CD4-positive, alpha-beta T cell (primary cell): ENCODE data around the gene HFE. TPM values are rescaled to one million over a fixed set of nuclear protein-coding genes. Genes with fewer than 3 reads are reported as not detected.

Experiments
- ATAC-seq: fragments of 200-7000 bp; cut with Tn5 transposase; one replicate; pipeline ENCODE4 v1.10.0; 2022; ENCODE audit warnings: mild to moderate bottlenecking; ENCODE audit not compliant: poor library complexity
- CTCF ChIA-PET: fragments of 350-600 bp; sonication (Branson Sonifier 250); formaldehyde crosslinking; loops from one replicate; lab custom pipeline; 2021; ENCODE audit warnings: antibody characterized with exemption, inconsistent platforms; lab: Charles Lee
- POLR2A ChIA-PET: fragments of 350-600 bp; sonication (Branson Sonifier 250); formaldehyde crosslinking; loops from one replicate; lab custom pipeline; 2021; ENCODE audit warnings: antibody characterized with exemption, inconsistent platforms; lab: Charles Lee
- DNase-seq, 14 experiments: peaks; one replicate each; pipeline ENCODE4 v3.0.0-alpha.2; 2013 to 2020; ENCODE audit warnings: mixed read lengths in 2 of 14
- H3K27ac ChIP-seq, 2 donors: one replicate each; pipeline versions ENCODE4 v1.5.1 to v1.7.0; 2013; ENCODE audit warnings: low read length in 2 of 2, low read depth in 1 of 2, mild to moderate bottlenecking in 1 of 2
- H3K27me3 ChIP-seq, 2 experiments: 1 replicate in 1 of 2; 2 replicates in 1 of 2; pipeline versions ENCODE4 v1.6.1 to v1.7.0; 2013; ENCODE audit warnings: low read length in 2 of 2, control low read depth in 1 of 2, mild to moderate bottlenecking in 1 of 2, moderate library complexity in 1 of 2; ENCODE audit not compliant: insufficient read depth in 2 of 2, control insufficient read depth in 1 of 2
- H3K36me3 ChIP-seq: one replicate; pipeline ENCODE4 v1.6.1; 2013; ENCODE audit warnings: low read length, control low read depth; ENCODE audit not compliant: insufficient read depth
- H3K4me1 ChIP-seq: one replicate; pipeline ENCODE4 v1.6.1; 2013; ENCODE audit warnings: low read length, control low read depth; ENCODE audit not compliant: insufficient read depth
- H3K4me3 ChIP-seq: one replicate; pipeline ENCODE4 v1.5.1; 2013; ENCODE audit warnings: mild to moderate bottlenecking, low read length, moderate library complexity
- H3K9me3 ChIP-seq, 2 experiments: 1 replicate in 1 of 2; 2 replicates in 1 of 2; pipeline versions ENCODE4 v1.6.1 to v1.7.0; 2013; ENCODE audit warnings: low read length in 2 of 2, mild to moderate bottlenecking in 2 of 2, control low read depth in 1 of 2, moderate library complexity in 1 of 2; ENCODE audit not compliant: control insufficient read depth in 1 of 2, insufficient read depth in 1 of 2
- H3K27ac Mint-ChIP-seq: one replicate; pipeline ENCODE4 v1.8.0; 2020; ENCODE audit warnings: mixed read lengths
- H3K27me3 Mint-ChIP-seq: one replicate; pipeline ENCODE4 v1.8.0; 2021; ENCODE audit warnings: mixed read lengths
- H3K36me3 Mint-ChIP-seq: one replicate; pipeline ENCODE4 v1.8.0; 2021; ENCODE audit warnings: low read depth, mixed read lengths
- H3K4me1 Mint-ChIP-seq: one replicate; pipeline ENCODE4 v1.8.0; 2021; ENCODE audit warnings: low read depth, mixed read lengths
- H3K4me3 Mint-ChIP-seq: one replicate; pipeline ENCODE4 v1.8.0; 2020; ENCODE audit warnings: mild to moderate bottlenecking, mixed read lengths
- H3K9me3 Mint-ChIP-seq: one replicate; pipeline ENCODE4 v1.8.0; 2020; ENCODE audit warnings: mixed read lengths
- CTCF ChIP-seq: fragments of 200-600 bp; IDR thresholded peaks from one replicate; pipeline ENCODE4 v1.8.0; 2022; ENCODE audit warnings: antibody characterized with exemption, mild to moderate bottlenecking
- intact Hi-C, 2 experiments: fragments of 100-400 bp; cut with DNase I in 1 of 2; cut with micrococcal nuclease in 1 of 2; formaldehyde crosslinking; loops; one replicate each; pipeline versions ENCODE4 v1.15.1 to v1.9.0; 2023 to 2025; cut with DNase I, micrococcal nuclease
- total RNA-seq, 174 experiments: library from RNA in 2 of 174; stranded (reverse) in 2 of 174; gene quantifications; one replicate each; pipeline ENCODE4 v1.2.3 and lab custom pipeline; 2021 to 2026

HFE gene
- total RNA-seq, 2 experiments from 2014 or later, result 0.08 to 0.28 TPM

GRCh38 chr6:26136321-26136720 is 49.1 kb downstream of the HFE start:
- no peaks in the 10 kb centered on the region for H3K27me3 Mint-ChIP-seq
- ATAC-seq (no peak), DNase-seq (no peak)
- intact Hi-C loops, result no loop called here
- Histone ChIP-seq H3K4me1 (peaks cover under 1% of the 10 kb centered on the region), H3K27ac (no peak overlapping the region), H3K9me3 (no peaks in the 10 kb centered on the region), H3K27me3 (no peaks in the 10 kb centered on the region), H3K36me3 (peaks cover 3% of the 10 kb centered on the region), H3K4me3 (no peak overlapping the region)
- POLR2A ChIA-PET, result interaction anchor here (0.7 to 3.7 kb wide), 4 partner anchors 11 to 93 kb away, joined by 3 to 59 read pairs (median 21); a partner anchor contains a TSS
- CTCF ChIA-PET, result no interaction called here
- H3K4me1 Mint-ChIP-seq, result peaks cover 43% of the 10 kb centered on the region
- H3K4me3 Mint-ChIP-seq, result no peak overlapping the region
- H3K27ac Mint-ChIP-seq, result no peak overlapping the region
- peaks cover 40% of the 10 kb centered on the region for H3K36me3 Mint-ChIP-seq
- H3K9me3 Mint-ChIP-seq, result no peaks in the 10 kb centered on the region
- TF ChIP-seq CTCF, result no peak

- no peaks in the 10 kb centered on the region for H3K4me1 ChIP-seq
- no peaks in the 10 kb centered on the region for H3K27me3 Mint-ChIP-seq
- no peak overlapping the region for H3K4me3 Mint-ChIP-seq
- H3K9me3 Mint-ChIP-seq, result no peaks in the 10 kb centered on the region
- H3K36me3 ChIP-seq, result peaks cover 3% of the 10 kb centered on the region
- no peaks in the 10 kb centered on the region for H3K27me3 ChIP-seq
- ATAC-seq, result no peak
- no peak overlapping the region for H3K27ac Mint-ChIP-seq
- CTCF ChIA-PET, result interaction anchor here (1.3 kb wide), 1 partner anchor 12 kb away, joined by 3 read pairs; no protein-coding TSS in a partner anchor
- no peak overlapping the region for H3K4me3 ChIP-seq
- TF ChIP-seq CTCF, result no peak
- peaks cover 12% of the 10 kb centered on the region for H3K4me1 Mint-ChIP-seq
- H3K9me3 ChIP-seq, result no peaks in the 10 kb centered on the region
- H3K27ac ChIP-seq, result no peak overlapping the region
- peaks cover 18% of the 10 kb centered on the region for H3K36me3 Mint-ChIP-seq
- intact Hi-C loops, result no loop called here
- DNase-seq, result no peak
- POLR2A ChIA-PET, result interaction anchor here (1.2 to 1.6 kb wide), 4 partner anchors 16 to 36 kb away, joined by 3 to 9 read pairs (median 4); a partner anchor contains a TSS
Observed at GRCh38 chr6:26140254-26140966, 53.2 kb downstream of the HFE start.

- no peak for ATAC-seq
Observed at GRCh38 chr6:26140967-26141294, 53.7 kb downstream of the HFE start.

More at GRCh38 chr6:26140967-26141294, 53.7 kb downstream of the HFE start:
- peaks cover 15% of the 10 kb centered on the region for H3K36me3 Mint-ChIP-seq
- H3K4me1 Mint-ChIP-seq, result peaks cover 10% of the 10 kb centered on the region
- no peak overlapping the region for H3K4me3 Mint-ChIP-seq
- DNase-seq, result no peak
- ChIA-PET POLR2A (interaction anchor here (1.4 to 1.8 kb wide), 2 partner anchors 14 to 17 kb away, joined by 3 to 9 read pairs; a partner anchor contains a TSS), CTCF (no interaction called here)
- Histone ChIP-seq H3K9me3 (no peaks in the 10 kb centered on the region), H3K27ac (no peak overlapping the region), H3K36me3 (peaks cover 3% of the 10 kb centered on the region), H3K4me1 (no peaks in the 10 kb centered on the region), H3K27me3 (no peaks in the 10 kb centered on the region), H3K4me3 (no peak overlapping the region)
- no peak overlapping the region for H3K27ac Mint-ChIP-seq
- H3K9me3 Mint-ChIP-seq, result no peaks in the 10 kb centered on the region
- TF ChIP-seq CTCF, result no peak
- intact Hi-C loops, result no loop called here
- no peaks in the 10 kb centered on the region for H3K27me3 Mint-ChIP-seq
